ENCODE measurements around the gene ATP6V1F. TPM values are rescaled to one million over a fixed set of nuclear protein-coding genes. Genes with fewer than 3 reads are reported as not detected.

The ATP6V1F gene
- total RNA-seq, 1 experiment from 2014 or later, result 115 TPM

GRCh38 chr7:128890306-128891109 lies 27.9 kb downstream of the ATP6V1F start:
- Histone ChIP-seq H3K18ac (ENCODE audit: insufficient read length, low read depth, low read length) (no peak overlapping the region), H4K8ac (replicated peaks; ENCODE audit: insufficient read length, low read depth, low read length) (no peak overlapping the region), H2AFZ (ENCODE audit: low read length) (no peak overlapping the region), H4K5ac (ENCODE audit: insufficient read length, low read depth, low read length) (no peak overlapping the region), H2BK15ac (ENCODE audit: low read depth, low read length) (no peak overlapping the region), H3K9me3 (ENCODE audit: control insufficient read depth, low read depth, low read length) (no peaks in the 10 kb centered on the region), H3K56ac (ENCODE audit: insufficient read length, low read depth, low read length) (no peak overlapping the region), H3K27ac (ENCODE audit: insufficient read length, low read depth, low read length) (no peak overlapping the region), H3K4me1 (ENCODE audit: insufficient read depth, low read length) (no peaks in the 10 kb centered on the region), H3K14ac (ENCODE audit: insufficient read depth, low read length) (no peak overlapping the region), H4K91ac (ENCODE audit: insufficient read length, low read depth, low read length) (no peak overlapping the region), H3K79me2 (ENCODE audit: insufficient read depth, low read length) (no peaks in the 10 kb centered on the region), H2BK5ac (ENCODE audit: insufficient read length, low read length) (no peak overlapping the region), H2AK5ac (ENCODE audit: insufficient read length, low read length) (no peak overlapping the region), H3K27me3 (ENCODE audit: insufficient read depth, low read length) (no peaks in the 10 kb centered on the region), H3K4ac (ENCODE audit: low read depth, low read length) (no peak overlapping the region), H4K20me1 (ENCODE audit: control insufficient read depth, insufficient read depth, insufficient read length) (no peaks in the 10 kb centered on the region), H2BK12ac (ENCODE audit: insufficient read length, low read depth, low read length) (no peak overlapping the region), H3K23me2 (ENCODE audit: insufficient read length, low read depth, low read length, poor library complexity, severe bottlenecking) (peaks cover 9% of the 10 kb centered on the region), H3K23ac (ENCODE audit: insufficient read length, low read depth, low read length) (no peak overlapping the region), H3K9ac (ENCODE audit: extremely low read depth, insufficient read length, low read length) (no peak overlapping the region), H2BK20ac (ENCODE audit: low read depth, low read length, poor library complexity, severe bottlenecking) (no peak overlapping the region), H3K79me1 (ENCODE audit: insufficient read depth, low read depth, low read length, poor library complexity, severe bottlenecking) (no peaks in the 10 kb centered on the region), H3T11ph (ENCODE audit: low read length) (no peak overlapping the region), H2BK120ac (ENCODE audit: low read depth, low read length, poor library complexity, severe bottlenecking) (no peak overlapping the region), H3K4me2 (ENCODE audit: insufficient read depth, insufficient read length, low read length) (peak overlapping the region; percentile 61)
- H3K36me3 Mint-ChIP-seq (ENCODE audit: insufficient read depth in 1 of 3, low read depth in 3 of 3), result no peaks in the 10 kb centered on the region; a peak in 1 of 7 replicates
- H3K27me3 Mint-ChIP-seq (ENCODE audit: low read depth), result peaks cover 11% of the 10 kb centered on the region
- WGBS (ENCODE audit: extremely low coverage, insufficient read length, low lambda C conversion rate), result no CpG with 5 or more reads among the region's 67 CpGs
- peaks cover 3 to 5% of the 10 kb centered on the region in 2 experiments; a peak in 2 of 4 replicates for H3K4me1 Mint-ChIP-seq
- peak overlapping the region; percentile 45 to 59; a peak in 4 of 5 replicates for H3K4me3 Mint-ChIP-seq
- no peaks in the 10 kb centered on the region for H3K9me3 Mint-ChIP-seq
- H3K27ac Mint-ChIP-seq, result no peak overlapping the region
- no peak for TF ChIP-seq CTCF (conservative IDR thresholded peaks at IDR 0.05)
- DNase-seq, result peak; percentile 60

All from H9 (cell line).